HCT116 (cell line): ENCODE results near the gene TRRAP. TPM values are rescaled to one million over a fixed set of nuclear protein-coding genes. Genes with fewer than 3 reads are reported as not detected.

ENCODE experiments used
- ATAC-seq: fragments of 200-7000 bp; cut with Tn5 transposase; 2 replicates; pipeline ENCODE4 v1.9.1; 2020; ENCODE audit warnings: mild to moderate bottlenecking, moderate library complexity
- BruUV-seq: library from RNA; stranded (reverse); fragments of 400-500 nt; replicated peaks from 2 replicates; lab custom pipeline; 2021; lab: Mats Ljungman, UMichigan
- CTCF ChIA-PET: fragments of 300-600 bp; sonication (Branson Sonifier 250); formaldehyde crosslinking; loops from one replicate; lab custom pipeline; 2021; ENCODE audit warnings: antibody characterized with exemption; lab: Charles Lee
- POLR2A ChIA-PET: fragments of 300-600, 350-600 bp; sonication (Branson Sonifier 250); formaldehyde crosslinking; loops from one replicate; lab custom pipeline; 2021; ENCODE audit warnings: antibody characterized with exemption; lab: Charles Lee
- RAD21 ChIA-PET, 2 experiments: fragments of 300-600 bp; sonication (Branson Sonifier 250); formaldehyde crosslinking; loops; one replicate each; lab custom pipeline; 2023; ENCODE audit warnings: low total read pairs in 2 of 2; ENCODE audit not compliant: uncharacterized antibody in 2 of 2, unreplicated experiment in 2 of 2, low non-redundant PET in 1 of 2; lab: Charles Lee
- DNase-seq: peaks from one replicate; pipeline ENCODE4 v3.0.0-alpha.2; 2010; ENCODE audit warnings: low read depth, low spot score
- H2AFZ ChIP-seq: fragments of 200-600 bp; shearing (Covaris generic), sonication (generic); 2 replicates; pipeline ENCODE4 v1.6.1; 2017; ENCODE audit warnings: low read depth, mixed run types, mixed read lengths, antibody characterized with exemption, low read length; ENCODE audit not compliant: poor library complexity, severe bottlenecking
- H3K27ac ChIP-seq: 2 replicates; pipeline ENCODE4 v1.5.1; 2012; ENCODE audit warnings: low read depth, low read length
- H3K27me3 ChIP-seq: fragments of 200-600 bp; sonication (generic); 2 replicates; pipeline ENCODE4 v1.6.1; 2016; ENCODE audit warnings: mixed run types, low read length, mixed read lengths; ENCODE audit not compliant: insufficient read depth
- H3K36me3 ChIP-seq, 2 experiments: fragments of 200-500 bp in 1 of 2; fragments of 200-600 bp in 1 of 2; sonication (Bioruptor generic) in 1 of 2; sonication (generic) in 1 of 2; 2 replicates each; pipeline versions ENCODE4 v1.5.1 to v1.6.1; 2014 to 2016; ENCODE audit warnings: low read length in 2 of 2, inconsistent platforms in 1 of 2, mixed read lengths in 1 of 2, mixed run types in 1 of 2; ENCODE audit not compliant: insufficient read depth in 2 of 2, control insufficient read depth in 1 of 2
- H3K4me1 ChIP-seq, 2 experiments: fragments of 200-600 bp in 1 of 2; sonication (generic) in 1 of 2; 2 replicates each; pipeline versions ENCODE4 v1.5.1 to v1.6.1; 2012 to 2017; ENCODE audit warnings: low read length in 2 of 2, inconsistent platforms in 1 of 2, mild to moderate bottlenecking in 1 of 2, mixed read lengths in 1 of 2, mixed run types in 1 of 2, moderate library complexity in 1 of 2; ENCODE audit not compliant: insufficient read depth in 2 of 2, control insufficient read depth in 1 of 2
- H3K4me2 ChIP-seq: fragments of 200-600 bp; sonication (generic); 2 replicates; pipeline ENCODE4 v1.6.1; 2017; ENCODE audit warnings: mixed run types, low read length, mixed read lengths
- H3K4me3 ChIP-seq, 2 experiments: fragments of 200-600 bp in 1 of 2; sonication (generic) in 1 of 2; replicated peaks in 1 of 2; 2 replicates each; pipeline ENCODE4 v1.5.1; 2011 to 2016; ENCODE audit warnings: low read length in 2 of 2, control low read depth in 1 of 2, low read depth in 1 of 2, mild to moderate bottlenecking in 1 of 2, mixed read lengths in 1 of 2, mixed run types in 1 of 2
- H3K79me2 ChIP-seq: fragments of 200-600 bp; sonication (generic); 2 replicates; pipeline ENCODE4 v1.6.1; 2017; ENCODE audit warnings: mild to moderate bottlenecking, mixed run types, low read length, moderate library complexity, mixed read lengths; ENCODE audit not compliant: insufficient read depth
- H3K9ac ChIP-seq: fragments of 200-600 bp; sonication (generic); 2 replicates; pipeline ENCODE4 v1.6.1; 2016; ENCODE audit warnings: low read length, mixed read lengths
- H3K9me2 ChIP-seq: fragments of 200-600 bp; sonication (generic), shearing (Covaris generic); 2 replicates; pipeline ENCODE4 v1.6.1; 2017; ENCODE audit warnings: mixed run types, mild to moderate bottlenecking, moderate library complexity; ENCODE audit not compliant: insufficient read depth
- H3K9me3 ChIP-seq, 2 experiments: fragments of 200-500 bp in 1 of 2; fragments of 200-600 bp in 1 of 2; sonication (Bioruptor generic) in 1 of 2; sonication (generic) in 1 of 2; 2 replicates each; pipeline ENCODE4 v1.6.1; 2014 to 2017; ENCODE audit warnings: low read length in 2 of 2, mixed read lengths in 2 of 2, inconsistent platforms in 1 of 2, low read depth in 1 of 2, mild to moderate bottlenecking in 1 of 2, mixed run types in 1 of 2, moderate library complexity in 1 of 2; ENCODE audit not compliant: control insufficient read depth in 1 of 2, insufficient read depth in 1 of 2
- H4K20me1 ChIP-seq: fragments of 200-600 bp; sonication (generic), shearing (Covaris generic); 2 replicates; pipeline ENCODE4 v1.6.1; 2017; ENCODE audit warnings: mixed run types, mild to moderate bottlenecking, moderate library complexity; ENCODE audit not compliant: insufficient read depth
- CEBPB ChIP-seq: IDR thresholded peaks from 2 replicates; pipeline ENCODE4 v1.6.1; 2012; ENCODE audit warnings: low read depth
- CTCF ChIP-seq, 3 experiments: fragments of 200-600 bp in 1 of 3; sonication (generic) in 1 of 3; IDR thresholded peaks in 2 of 3; conservative IDR thresholded peaks in 1 of 3; 2 replicates each; pipeline ENCODE4 v1.5.1; 2012 to 2017; ENCODE audit warnings: low read depth in 2 of 3, low read length in 2 of 3, antibody characterized with exemption in 1 of 3, borderline replicate concordance in 1 of 3, control low read depth in 1 of 3, mild to moderate bottlenecking in 1 of 3, mixed read lengths in 1 of 3, mixed run types in 1 of 3, moderate library complexity in 1 of 3; ENCODE audit not compliant: insufficient read depth in 1 of 3
- ELF1 ChIP-seq: IDR thresholded peaks from 2 replicates; pipeline ENCODE4 v1.6.1; 2012; ENCODE audit warnings: low read depth, borderline replicate concordance
- EZH2 ChIP-seq: fragments of 200-600 bp; sonication (generic); IDR thresholded peaks from 2 replicates; pipeline ENCODE4 v1.6.1; 2017; ENCODE audit warnings: antibody characterized with exemption, mixed run types
- EZH2phosphoT487 ChIP-seq: fragments of 200-600 bp; IDR thresholded peaks from 2 replicates; pipeline ENCODE4 v1.6.1; 2018; ENCODE audit warnings: antibody characterized with exemption, borderline replicate concordance
- FOSL1 ChIP-seq: IDR thresholded peaks from 2 replicates; pipeline ENCODE4 v1.6.1; 2012; ENCODE audit warnings: low read depth
- JUND ChIP-seq: IDR thresholded peaks from 2 replicates; pipeline ENCODE4 v1.6.1; 2012
- POLR2A ChIP-seq: IDR thresholded peaks from 2 replicates; pipeline ENCODE4 v1.7.0; 2011; ENCODE audit warnings: borderline replicate concordance; ENCODE audit not compliant: insufficient read depth, insufficient read length; ENCODE audit errors: extremely low read depth
- POLR2AphosphoS5 ChIP-seq: IDR thresholded peaks from 2 replicates; pipeline ENCODE4 v1.6.1; 2011; ENCODE audit warnings: mild to moderate bottlenecking, low read depth, low read length, moderate library complexity
- SIN3A ChIP-seq: IDR thresholded peaks from 2 replicates; pipeline ENCODE4 v1.6.1; 2012; ENCODE audit warnings: low read depth
- TCF7L2 ChIP-seq: IDR thresholded peaks from 2 replicates; pipeline ENCODE4 v1.7.0; 2011; ENCODE audit warnings: borderline replicate concordance, inconsistent platforms; ENCODE audit not compliant: insufficient read depth, insufficient read length; ENCODE audit errors: extremely low read depth
- YY1 ChIP-seq: IDR thresholded peaks from 2 replicates; pipeline ENCODE4 v1.6.1; 2011; ENCODE audit warnings: low read length, low read depth, moderate library complexity, mild to moderate bottlenecking; ENCODE audit not compliant: insufficient replicate concordance; ENCODE audit errors: extremely low read depth
- ZFX ChIP-seq: fragments of 450-650 bp; IDR thresholded peaks from 2 replicates; pipeline ENCODE4 v1.6.1; 2017
- ZNF274 ChIP-seq: fragments of 200-500 bp; sonication (Bioruptor generic); IDR thresholded peaks from 2 replicates; pipeline ENCODE4 v1.6.1; 2014; ENCODE audit warnings: mild to moderate bottlenecking, low read depth, low read length, inconsistent platforms
- intact Hi-C: fragments of 100-400 bp; cut with micrococcal nuclease; formaldehyde crosslinking; loops from 2 replicates; pipeline ENCODE4 v1.10.0; 2022
- total RNA-seq: library from RNA; stranded (reverse); gene quantifications from one replicate; pipeline ENCODE4 v1.2.1, GENCODE V29; 2021; ENCODE audit not compliant: unreplicated experiment
- TF ChIP-seq, protein P1 (sequence below): IDR thresholded peaks from 2 replicates; pipeline ENCODE4 v1.6.1; 2012
- TF ChIP-seq, protein P2 (sequence below): IDR thresholded peaks from 2 replicates; pipeline ENCODE4 v1.6.1; 2012

Gene TRRAP
- total RNA-seq, 1 experiment from 2014 or later = 44.5 TPM

DNA sequence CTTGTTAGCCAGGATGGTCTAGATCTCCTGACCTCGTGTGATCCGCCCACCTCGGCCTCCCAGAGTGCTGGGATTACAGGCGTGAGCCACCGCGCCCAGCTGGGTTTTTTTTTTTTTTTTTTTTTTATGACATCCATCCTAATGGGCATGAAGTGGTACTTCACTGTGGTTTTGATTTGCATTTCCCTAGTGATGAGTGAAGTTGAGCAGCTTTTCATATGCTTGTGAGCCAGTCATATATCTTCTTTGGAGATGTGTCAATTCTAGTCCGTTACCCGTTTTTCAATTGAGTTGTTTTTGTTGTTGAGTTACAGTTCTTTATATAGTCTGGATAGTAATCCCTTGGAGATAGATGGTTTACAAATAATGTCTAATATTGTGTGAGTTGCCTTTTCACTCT lies 137.9 kb downstream of the TRRAP start:
- BruUV-seq = no TSS peak
- Histone ChIP-seq H3K9me3 (no peaks in the 10 kb centered on the region), H3K36me3 (peaks cover 17 to 37% of the 10 kb centered on the region in 2 experiments; a peak in 3 of 4 replicates), H3K9ac (no peak overlapping the region), H4K20me1 (no peaks in the 10 kb centered on the region; the same call in none of the 2 replicates), H3K79me2 (no peaks in the 10 kb centered on the region), H3K27ac (no peak overlapping the region), H3K27me3 (no peaks in the 10 kb centered on the region), H3K4me3 (no peak overlapping the region), H3K9me2 (no peaks in the 10 kb centered on the region), H3K4me2 (no peak overlapping the region), H3K4me1 (no peaks in the 10 kb centered on the region), H2AFZ (no peak overlapping the region)
- intact Hi-C loops = no loop called here
- no peak for ATAC-seq
- no peak for DNase-seq
- CTCF ChIA-PET = no interaction called here
- POLR2A ChIA-PET = no interaction called here
- TF ChIP-seq SIN3A (no peak), FOSL1 (no peak), EZH2 (no peak), CTCF (IDR thresholded peaks at IDR 0.05 in 2 of 3, conservative IDR thresholded peaks at IDR 0.05 in 1 of 3; ENCODE audit: borderline replicate concordance in 1 of 3, insufficient read depth in 1 of 3, low read depth in 2 of 3, low read length in 2 of 3) (no peak), CEBPB (no peak), TCF7L2 (no peak), POLR2AphosphoS5 (no peak), YY1 (no peak), ELF1 (no peak), POLR2A (no peak), ZNF274 (no peak), ZFX (no peak), JUND (no peak), EZH2phosphoT487 (no peak)
- TF ChIP-seq, protein P1, sequence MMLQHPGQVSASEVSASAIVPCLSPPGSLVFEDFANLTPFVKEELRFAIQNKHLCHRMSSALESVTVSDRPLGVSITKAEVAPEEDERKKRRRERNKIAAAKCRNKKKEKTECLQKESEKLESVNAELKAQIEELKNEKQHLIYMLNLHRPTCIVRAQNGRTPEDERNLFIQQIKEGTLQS = no peak
- TF ChIP-seq, protein P2, sequence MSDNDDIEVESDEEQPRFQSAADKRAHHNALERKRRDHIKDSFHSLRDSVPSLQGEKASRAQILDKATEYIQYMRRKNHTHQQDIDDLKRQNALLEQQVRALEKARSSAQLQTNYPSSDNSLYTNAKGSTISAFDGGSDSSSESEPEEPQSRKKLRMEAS = no peak
- RAD21 ChIA-PET = no interaction called here
